ENCODE measurements around the gene DDIT4.
"Not testable (repeated sequence)": the region's sequence is repeated elsewhere in the genome, so short reads cannot be mapped to it uniquely, and the experiment has no call there.

DNA sequence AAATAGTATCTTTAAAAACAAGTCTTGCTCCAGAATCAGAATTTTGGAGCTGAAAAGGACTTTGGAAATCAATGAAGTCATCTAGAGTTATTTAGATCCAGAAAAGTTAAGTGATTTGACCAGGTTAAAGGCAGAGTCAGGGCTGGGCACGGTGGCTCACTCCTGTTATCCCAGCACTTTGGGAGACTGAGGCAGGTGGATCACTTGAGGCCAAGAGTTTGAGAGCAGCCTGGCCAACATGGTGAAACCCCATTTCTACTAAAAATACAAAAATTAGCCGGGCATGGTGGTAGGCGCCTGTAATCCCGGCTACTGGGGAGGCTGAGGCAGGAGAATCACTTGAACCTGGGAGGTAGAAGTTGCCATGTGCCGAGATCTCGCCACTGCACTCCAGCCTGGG, 49.5 kb upstream of the DDIT4 start:
- TF ChIP-seq PPARA, BACH2 (CRISPR knock-in tag; IDR thresholded peaks at IDR 0.05; ENCODE audit: borderline replicate concordance): not testable (repeated sequence)
- TF ChIP-seq, protein P1, sequence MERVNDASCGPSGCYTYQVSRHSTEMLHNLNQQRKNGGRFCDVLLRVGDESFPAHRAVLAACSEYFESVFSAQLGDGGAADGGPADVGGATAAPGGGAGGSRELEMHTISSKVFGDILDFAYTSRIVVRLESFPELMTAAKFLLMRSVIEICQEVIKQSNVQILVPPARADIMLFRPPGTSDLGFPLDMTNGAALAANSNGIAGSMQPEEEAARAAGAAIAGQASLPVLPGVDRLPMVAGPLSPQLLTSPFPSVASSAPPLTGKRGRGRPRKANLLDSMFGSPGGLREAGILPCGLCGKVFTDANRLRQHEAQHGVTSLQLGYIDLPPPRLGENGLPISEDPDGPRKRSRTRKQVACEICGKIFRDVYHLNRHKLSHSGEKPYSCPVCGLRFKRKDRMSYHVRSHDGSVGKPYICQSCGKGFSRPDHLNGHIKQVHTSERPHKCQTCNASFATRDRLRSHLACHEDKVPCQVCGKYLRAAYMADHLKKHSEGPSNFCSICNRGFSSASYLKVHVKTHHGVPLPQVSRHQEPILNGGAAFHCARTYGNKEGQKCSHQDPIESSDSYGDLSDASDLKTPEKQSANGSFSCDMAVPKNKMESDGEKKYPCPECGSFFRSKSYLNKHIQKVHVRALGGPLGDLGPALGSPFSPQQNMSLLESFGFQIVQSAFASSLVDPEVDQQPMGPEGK (CRISPR knock-in tag; IDR thresholded peaks at IDR 0.05; ENCODE audit: borderline replicate concordance), result not testable (repeated sequence)

All from SK-N-SH treated with all-trans-retinoic acid at 6 μM for 48 hours (cell line).